ACC112 (cell line): ENCODE results near the gene MARK2.

ENCODE experiments used
- H2AFZ ChIP-seq: fragments of 200-600 bp; sonication (generic); one replicate; pipeline ENCODE4 v1.6.0; 2017; ENCODE audit warnings: antibody characterized with exemption, low read length; ENCODE audit not compliant: unreplicated experiment
- H3K27ac ChIP-seq: fragments of 200-600 bp; sonication (generic); 2 replicates; pipeline ENCODE4 v1.5.1; 2014; ENCODE audit warnings: low read depth, mild to moderate bottlenecking, antibody characterized with exemption, low read length, moderate library complexity
- H3K27me3 ChIP-seq: fragments of 200-600 bp; sonication (generic); 2 replicates; pipeline ENCODE4 v1.6.1; 2014; ENCODE audit warnings: mild to moderate bottlenecking, antibody characterized with exemption, low read length, moderate library complexity, mixed read lengths; ENCODE audit not compliant: insufficient read depth
- H3K36me3 ChIP-seq: fragments of 200-600 bp; sonication (generic); 2 replicates; pipeline ENCODE4 v1.6.1; 2016; ENCODE audit warnings: mild to moderate bottlenecking, antibody characterized with exemption, low read length, moderate library complexity, mixed read lengths; ENCODE audit not compliant: insufficient read depth
- H3K4me1 ChIP-seq: fragments of 200-600 bp; sonication (generic); one replicate; pipeline ENCODE4 v1.6.1; 2016; ENCODE audit warnings: low read length, mixed read lengths; ENCODE audit not compliant: insufficient read depth, unreplicated experiment, control insufficient read depth
- H3K4me3 ChIP-seq: fragments of 200-600 bp; sonication (generic); 2 replicates; pipeline ENCODE4 v1.5.1; 2014; ENCODE audit warnings: mild to moderate bottlenecking, low read depth, low read length
- H3K79me2 ChIP-seq: fragments of 200-600 bp; sonication (generic); one replicate; pipeline ENCODE4 v1.6.0; 2016; ENCODE audit warnings: low read length; ENCODE audit not compliant: control insufficient read depth, unreplicated experiment, insufficient read depth

Gene MARK2

DNA sequence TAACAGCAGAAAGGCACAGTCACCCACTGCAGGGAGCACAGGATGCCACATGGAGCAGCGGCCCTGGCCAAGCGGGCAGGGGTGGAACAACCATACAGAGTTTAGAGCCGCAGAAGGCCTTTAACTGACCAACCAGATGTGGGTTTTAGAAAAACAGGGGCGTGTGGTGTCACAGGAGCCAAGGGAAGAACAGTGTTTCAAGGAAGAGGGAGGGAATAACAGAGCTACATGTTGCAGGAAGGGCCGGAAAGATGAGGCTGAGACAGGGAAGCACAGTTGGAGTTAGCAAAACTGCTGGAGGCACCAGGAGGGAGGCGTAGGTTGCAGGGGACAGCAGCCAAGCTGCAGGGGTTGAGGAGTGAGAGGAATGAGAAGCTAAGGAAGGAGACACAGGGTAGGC lies 92.1 kb downstream of the MARK2 start:
- Histone ChIP-seq H3K36me3 (no peaks in the 10 kb centered on the region), H3K27ac (no peak overlapping the region), H3K27me3 (no peaks in the 10 kb centered on the region), H3K79me2 (no peaks in the 10 kb centered on the region), H3K4me3 (no peak overlapping the region), H2AFZ (no peak overlapping the region), H3K4me1 (no peaks in the 10 kb centered on the region)

DNA sequence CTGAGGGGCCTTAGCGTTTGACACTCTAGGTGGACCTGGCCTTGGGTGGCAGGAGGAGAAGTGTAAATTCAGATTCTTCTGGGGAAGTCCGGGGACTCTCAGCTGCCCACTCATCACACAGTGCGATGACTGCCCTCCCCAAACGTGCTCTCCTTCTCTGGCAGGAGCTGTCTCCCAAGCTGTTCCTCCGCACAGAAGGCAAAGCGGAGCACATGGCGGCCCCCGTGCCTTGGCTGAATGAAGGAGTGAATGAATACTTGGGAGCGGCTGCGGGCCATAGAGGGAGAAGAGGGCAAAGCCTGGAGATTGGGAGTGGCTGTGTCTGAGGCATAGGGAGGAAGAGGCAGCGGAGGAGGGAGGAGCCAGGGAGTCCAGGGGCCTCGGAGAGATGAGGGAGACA lies 93.0 kb downstream of the MARK2 start:
- no peak overlapping the region for H3K4me3 ChIP-seq
- H3K4me1 ChIP-seq = no peaks in the 10 kb centered on the region
- no peak overlapping the region for H2AFZ ChIP-seq
- H3K27me3 ChIP-seq = no peaks in the 10 kb centered on the region
- no peak overlapping the region for H3K27ac ChIP-seq
- H3K36me3 ChIP-seq = no peaks in the 10 kb centered on the region
- no peaks in the 10 kb centered on the region for H3K79me2 ChIP-seq

DNA sequence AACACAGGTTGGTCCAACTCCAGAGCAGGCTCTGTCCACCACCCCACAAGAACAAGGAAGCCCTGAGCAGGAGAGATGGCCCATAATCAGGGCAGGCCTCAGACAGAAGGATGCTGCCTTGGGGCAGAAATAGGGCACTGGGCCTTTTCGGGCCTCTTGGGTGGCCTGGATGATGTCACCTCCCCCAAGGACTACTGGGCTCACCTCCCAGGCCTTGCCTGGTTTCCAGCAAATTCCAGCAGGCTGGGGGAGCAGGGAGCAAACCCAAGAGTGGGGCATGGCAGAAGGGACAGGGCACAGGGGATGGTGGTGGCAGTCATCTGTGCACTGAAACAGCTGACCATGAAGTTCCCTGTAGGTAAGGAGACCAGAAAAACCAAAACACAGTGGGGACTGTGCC lies 94.5 kb downstream of the MARK2 start:
- no peak overlapping the region for H3K4me3 ChIP-seq
- H3K27me3 ChIP-seq = no peaks in the 10 kb centered on the region
- no peak overlapping the region for H3K27ac ChIP-seq
- no peaks in the 10 kb centered on the region for H3K79me2 ChIP-seq
- no peaks in the 10 kb centered on the region for H3K36me3 ChIP-seq
- H2AFZ ChIP-seq = no peak overlapping the region
- peaks cover 4% of the 10 kb centered on the region for H3K4me1 ChIP-seq

DNA sequence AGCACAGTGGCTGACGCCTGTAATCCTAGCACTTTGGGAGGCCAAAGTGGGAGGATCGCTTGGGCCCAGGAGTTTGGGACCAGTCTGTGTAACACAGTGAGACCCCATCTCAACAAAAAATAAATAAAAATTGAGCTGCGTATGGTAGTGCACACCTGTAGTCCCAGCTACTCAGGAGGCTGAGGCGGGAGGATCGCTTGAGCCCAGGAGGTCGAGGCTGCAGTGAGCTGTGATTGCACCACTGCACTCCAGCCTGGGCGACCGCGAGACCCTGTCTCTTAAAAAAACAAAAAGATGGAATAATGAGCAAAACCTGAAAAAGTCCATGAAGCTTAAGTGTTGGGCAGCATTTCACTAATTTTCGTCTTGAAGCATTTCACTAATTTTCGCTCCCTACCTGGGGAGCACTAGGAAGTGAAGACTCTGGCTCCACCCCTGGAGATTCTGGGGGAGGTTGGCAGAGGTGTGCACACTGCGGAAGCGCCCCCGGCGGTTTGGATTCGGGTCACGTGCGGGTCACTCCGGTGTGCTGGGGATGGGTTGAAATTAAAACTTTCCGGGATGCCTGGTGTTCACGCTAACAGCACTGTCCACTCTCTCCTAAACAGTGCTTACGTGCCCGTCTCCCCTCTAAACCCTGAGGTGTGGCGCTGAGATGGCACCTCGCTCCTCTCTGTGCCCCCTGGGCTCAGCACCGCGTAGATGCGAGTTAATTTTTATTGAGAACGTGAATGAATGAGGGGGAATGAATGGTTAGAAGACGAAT lies 99.0 kb downstream of the MARK2 start:
- H3K27ac ChIP-seq = peak overlapping the region; percentile 40
- H3K79me2 ChIP-seq = peaks cover 37% of the 10 kb centered on the region

DNA sequence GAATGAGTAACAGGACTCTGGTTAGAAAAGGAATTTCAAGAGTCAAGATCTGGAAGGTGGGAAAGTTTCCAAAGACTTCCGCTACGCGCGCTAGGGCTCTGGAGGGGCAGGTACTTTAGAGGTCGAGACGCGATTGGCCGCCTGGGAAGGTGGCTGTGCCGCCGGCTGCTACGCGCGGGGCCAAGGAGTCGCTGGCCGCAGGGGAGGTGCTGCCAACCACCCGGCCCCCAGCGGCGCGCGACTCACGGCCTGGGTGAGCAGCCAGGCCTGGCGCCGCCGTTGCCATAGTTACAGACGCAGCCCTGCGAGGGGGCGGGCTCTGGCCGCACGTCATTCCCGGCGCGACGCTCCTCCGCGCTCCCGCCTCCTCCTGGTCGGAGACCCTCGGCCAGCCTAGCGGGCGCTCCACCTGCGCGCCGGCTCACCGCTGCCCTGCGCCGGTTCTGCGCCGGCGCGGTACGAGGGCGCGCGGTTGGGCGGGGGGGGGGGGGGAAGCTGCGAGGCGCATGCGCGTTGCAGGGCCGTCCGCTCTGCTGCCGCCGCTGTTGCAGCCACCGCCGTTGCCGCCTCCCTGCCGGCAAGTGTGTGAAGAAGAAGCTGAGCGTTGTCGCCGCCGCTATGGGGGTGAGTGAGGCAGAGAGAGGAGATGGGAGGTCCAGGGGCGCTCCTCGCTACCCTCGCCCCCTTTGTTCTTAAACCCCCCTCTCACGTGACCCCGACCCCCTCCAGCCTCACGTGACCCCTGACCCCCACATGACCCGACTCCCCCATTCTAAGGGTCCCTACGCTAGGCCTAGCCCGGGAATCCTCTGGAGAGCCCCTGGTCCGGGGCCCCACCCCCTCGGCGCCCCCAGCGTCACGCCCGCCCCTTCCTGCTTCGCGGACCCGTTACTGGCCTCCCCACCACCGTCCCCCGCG lies 99.8 kb downstream of the MARK2 start, which contains the start of gene NAA40:
Gene NAA40, plus strand, starts transcription at position 524 of the 918 bp plus-strand sequence. Its CDS starts 95 bp downstream, at position 619.
- no peaks in the 10 kb centered on the region for H3K36me3 ChIP-seq
- H3K27ac ChIP-seq = peak within 1 kb of the TSS; percentile 40
- peak within 1 kb of the TSS; percentile 96 for H2AFZ ChIP-seq

More for the DNA sequence above, 99.0 kb downstream of the MARK2 start:
- Histone ChIP-seq H2AFZ (peak overlapping the region; percentile 96), H3K36me3 (no peaks in the 10 kb centered on the region), H3K27me3 (no peaks in the 10 kb centered on the region), H3K4me3 (peak overlapping the region; percentile 75), H3K4me1 (peaks cover 7% of the 10 kb centered on the region)

DNA sequence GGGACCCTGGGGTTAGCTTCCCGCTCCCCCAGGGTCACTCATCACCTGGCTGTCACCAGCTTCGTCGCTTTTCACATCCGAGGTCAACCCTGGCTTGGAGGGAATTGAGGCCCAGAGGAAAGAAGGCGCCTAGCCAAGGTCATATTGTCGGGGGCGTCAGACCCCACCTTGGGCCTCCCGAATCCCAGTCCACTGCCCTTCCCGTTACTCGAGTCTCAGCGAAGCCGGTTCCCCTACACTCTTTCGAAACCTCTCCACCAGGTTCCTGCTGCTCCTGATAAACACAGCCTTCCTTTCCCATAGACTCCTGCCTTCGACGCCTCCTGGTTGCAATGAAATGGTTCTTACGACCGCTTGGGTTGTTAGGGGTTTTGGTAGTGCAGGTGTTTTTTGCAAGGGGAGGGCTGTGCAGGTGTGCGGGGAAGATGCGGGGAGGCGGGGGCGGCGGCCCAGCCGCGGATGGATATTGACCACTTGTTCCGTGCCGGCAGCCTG lies 100.5 kb downstream of the MARK2 start:
- Histone ChIP-seq H3K79me2 (peaks cover 51% of the 10 kb centered on the region), H3K36me3 (no peaks in the 10 kb centered on the region), H2AFZ (peak overlapping the region; percentile 82), H3K4me3 (peak overlapping the region; percentile 99), H3K4me1 (peaks cover 9% of the 10 kb centered on the region), H3K27ac (no peak overlapping the region), H3K27me3 (no peaks in the 10 kb centered on the region)

More for the DNA sequence above, 99.8 kb downstream of the MARK2 start, which contains the start of gene NAA40:
- H3K4me3 ChIP-seq = peak within 1 kb of the TSS; percentile 99
- H3K27me3 ChIP-seq = no peaks in the 10 kb centered on the region
- H3K79me2 ChIP-seq = peaks cover 44% of the 10 kb centered on the region
- peaks cover 7% of the 10 kb centered on the region for H3K4me1 ChIP-seq

DNA sequence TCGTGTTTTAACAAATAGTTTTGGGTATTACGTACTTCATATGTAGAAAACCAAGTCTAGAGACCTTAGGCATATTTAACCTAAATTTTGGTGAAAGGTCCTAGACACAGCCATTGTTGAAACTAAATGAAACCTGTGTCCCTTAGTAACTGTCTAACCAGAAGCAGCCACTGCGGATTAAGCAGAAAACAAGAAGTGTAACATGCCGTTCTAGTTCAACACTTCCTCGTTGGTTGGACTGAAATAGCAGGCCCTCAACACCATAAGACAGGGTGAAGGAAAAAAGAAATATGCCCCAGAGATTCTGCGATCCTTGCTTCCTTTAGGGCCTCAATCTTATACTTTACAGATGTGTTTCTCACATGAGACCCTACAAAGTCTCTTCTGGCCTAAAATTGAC lies 101.9 kb downstream of the MARK2 start:
- Histone ChIP-seq H3K4me3 (no peak overlapping the region), H3K79me2 (peaks cover 55% of the 10 kb centered on the region), H3K27me3 (no peaks in the 10 kb centered on the region), H3K4me1 (peaks cover 20% of the 10 kb centered on the region), H2AFZ (no peak overlapping the region), H3K27ac (no peak overlapping the region), H3K36me3 (no peaks in the 10 kb centered on the region)

DNA sequence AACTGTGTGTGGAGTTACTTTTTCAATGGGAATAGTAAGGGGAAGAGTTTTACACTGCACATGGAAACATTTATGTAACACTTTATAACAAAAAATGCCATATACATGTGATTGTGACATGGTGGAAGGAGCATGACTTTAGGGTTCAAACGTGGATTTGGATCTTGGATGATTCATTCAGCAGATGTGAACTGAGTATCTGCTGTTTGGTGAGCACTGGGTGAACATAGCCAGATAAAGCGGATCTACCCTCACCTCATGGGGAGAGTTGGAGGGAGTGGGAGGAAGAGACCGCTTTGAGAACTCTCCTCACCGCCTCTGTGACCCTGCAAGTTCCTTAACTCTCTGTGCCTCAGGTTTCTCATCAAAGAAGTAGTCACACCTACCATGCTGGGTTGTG lies 103.0 kb downstream of the MARK2 start:
- Histone ChIP-seq H2AFZ (no peak overlapping the region), H3K36me3 (no peaks in the 10 kb centered on the region), H3K27me3 (no peaks in the 10 kb centered on the region), H3K4me3 (no peak overlapping the region), H3K27ac (no peak overlapping the region), H3K4me1 (peaks cover 20% of the 10 kb centered on the region), H3K79me2 (peaks cover 55% of the 10 kb centered on the region)

DNA sequence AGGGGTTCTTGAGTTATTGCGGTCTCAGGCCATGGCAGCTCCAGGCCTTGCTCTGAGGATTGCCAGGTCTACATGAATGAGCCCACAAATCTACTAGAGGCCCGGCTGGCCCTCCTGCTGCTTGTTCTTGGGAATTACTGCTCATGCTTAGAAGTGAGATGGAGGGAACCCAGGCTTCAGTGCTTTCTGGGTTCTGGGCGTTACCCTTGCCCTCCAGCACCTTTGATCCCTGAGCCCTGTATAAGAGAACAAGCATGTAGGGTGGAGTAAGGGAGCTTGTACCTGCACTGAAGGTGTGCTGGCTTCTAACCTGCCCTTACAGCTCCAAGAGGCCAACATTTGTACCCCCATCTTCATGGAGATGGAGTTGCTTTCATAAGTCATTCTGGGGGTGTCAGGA lies 103.9 kb downstream of the MARK2 start:
- Histone ChIP-seq H3K36me3 (no peaks in the 10 kb centered on the region), H3K4me3 (no peak overlapping the region), H2AFZ (no peak overlapping the region), H3K27ac (no peak overlapping the region), H3K4me1 (peaks cover 20% of the 10 kb centered on the region), H3K79me2 (peaks cover 55% of the 10 kb centered on the region), H3K27me3 (no peaks in the 10 kb centered on the region)

DNA sequence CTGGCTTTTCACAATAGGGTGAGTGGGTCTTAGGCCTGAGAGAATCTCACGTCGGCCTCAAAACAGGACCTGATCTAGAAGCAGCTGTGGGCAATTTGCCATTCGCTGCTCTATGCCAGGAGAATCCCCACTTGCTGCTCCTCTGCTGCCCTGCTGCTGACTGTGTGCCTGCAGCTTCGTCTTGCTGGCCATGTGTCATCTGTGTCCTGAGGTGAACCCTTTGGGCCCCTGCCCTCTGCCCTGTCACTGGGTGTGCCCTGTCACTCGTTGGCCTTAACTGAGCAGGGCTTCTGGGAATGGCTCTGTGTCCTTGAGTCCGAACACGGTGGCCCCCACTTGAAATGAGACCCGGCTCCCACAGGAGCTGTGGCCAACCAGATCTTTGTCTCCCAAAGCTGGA lies 106.1 kb downstream of the MARK2 start:
- peaks cover 16% of the 10 kb centered on the region for H3K4me1 ChIP-seq
- peak overlapping the region; percentile 49; the same call in 1 of the 2 replicates for H3K27ac ChIP-seq
- H3K4me3 ChIP-seq = no peak overlapping the region
- H3K36me3 ChIP-seq = 0 out of 2 replicates have a peak, but pooled peaks cover 2% of the 10 kb centered on the region
- H3K79me2 ChIP-seq = peaks cover 45% of the 10 kb centered on the region
- no peak overlapping the region for H2AFZ ChIP-seq
- no peaks in the 10 kb centered on the region for H3K27me3 ChIP-seq
